Uterus (tissue), 4 donors: ENCODE results near the gene MAN1B1. TPM values are rescaled to one million over a fixed set of nuclear protein-coding genes. Genes with fewer than 3 reads are reported as not detected.

Experiments
- DNase-seq, 2 donors: peaks; one replicate each; pipeline ENCODE4 v3.0.0-alpha.2; 2019 to 2020
- H3K27ac ChIP-seq, 2 donors: fragments of 200-600 bp; sonication (generic); 1 replicate in 1 of 2; 2 replicates in 1 of 2; pipeline ENCODE4 v1.5.1; 2016 to 2018
- H3K27me3 ChIP-seq, 2 donors: fragments of 200-600 bp; sonication (generic); one replicate each; pipeline ENCODE4 v1.5.1; 2018 to 2019; ENCODE audit warnings: control low read depth in 1 of 2
- H3K36me3 ChIP-seq, 2 donors: fragments of 200-600 bp; sonication (generic); one replicate each; pipeline ENCODE4 v1.5.1; 2019; ENCODE audit warnings: control low read depth in 1 of 2
- H3K4me1 ChIP-seq, 2 donors: fragments of 200-600 bp; sonication (generic); one replicate each; pipeline ENCODE4 v1.5.1; 2018 to 2019; ENCODE audit warnings: control low read depth in 1 of 2
- H3K4me3 ChIP-seq, 2 donors: fragments of 200-600 bp; sonication (generic); 1 replicate in 1 of 2; 2 replicates in 1 of 2; pipeline ENCODE4 v1.5.1; 2018 to 2019; ENCODE audit warnings: mild to moderate bottlenecking in 1 of 2
- H3K9me3 ChIP-seq, 2 donors: fragments of 200-600 bp; sonication (generic); one replicate each; pipeline ENCODE4 v1.5.1; 2019; ENCODE audit warnings: control low read depth in 1 of 2
- POLR2A ChIP-seq, 2 donors: fragments of 450-650 bp; IDR thresholded peaks; one replicate each; pipeline ENCODE4 v1.6.1; 2016; ENCODE audit warnings: antibody characterized with exemption in 2 of 2, mild to moderate bottlenecking in 1 of 2, moderate library complexity in 1 of 2
- intact Hi-C: fragments of 100-400 bp; cut with DNase I; formaldehyde crosslinking; loops from one replicate; pipeline ENCODE4 v1.15.1; 2023; ENCODE audit warnings: low total_unique reads
- total RNA-seq, 4 donors: library from RNA; depleted of rRNA in 3 of 4; stranded (reverse); fragments of >200 nt in 3 of 4; gene quantifications; one replicate each; pipeline versions ENCODE4 v1.1.0 to v1.2.4, GENCODE V29; 2014 to 2023
- TF ChIP-seq, protein P1 (sequence below), 4 experiments: fragments of 200-600 bp in 2 of 4; fragments of 450-650 bp in 2 of 4; sonication (generic) in 2 of 4; IDR thresholded peaks; one replicate each; pipeline ENCODE4 v1.5.1; 2016 to 2019; ENCODE audit warnings: antibody characterized with exemption in 4 of 4, mild to moderate bottlenecking in 2 of 4, moderate library complexity in 1 of 4
- donor health status: DM: yes; HTN: yes; CAD: no.

MAN1B1 gene
- total RNA-seq, 4 donors from 2014 or later = 32.9 to 65.0 (median 47.5) TPM

- no peak for DNase-seq
- H3K36me3 ChIP-seq = no peaks in the 10 kb centered on the region
- no peaks in the 10 kb centered on the region for H3K9me3 ChIP-seq
- TF ChIP-seq, protein P1, sequence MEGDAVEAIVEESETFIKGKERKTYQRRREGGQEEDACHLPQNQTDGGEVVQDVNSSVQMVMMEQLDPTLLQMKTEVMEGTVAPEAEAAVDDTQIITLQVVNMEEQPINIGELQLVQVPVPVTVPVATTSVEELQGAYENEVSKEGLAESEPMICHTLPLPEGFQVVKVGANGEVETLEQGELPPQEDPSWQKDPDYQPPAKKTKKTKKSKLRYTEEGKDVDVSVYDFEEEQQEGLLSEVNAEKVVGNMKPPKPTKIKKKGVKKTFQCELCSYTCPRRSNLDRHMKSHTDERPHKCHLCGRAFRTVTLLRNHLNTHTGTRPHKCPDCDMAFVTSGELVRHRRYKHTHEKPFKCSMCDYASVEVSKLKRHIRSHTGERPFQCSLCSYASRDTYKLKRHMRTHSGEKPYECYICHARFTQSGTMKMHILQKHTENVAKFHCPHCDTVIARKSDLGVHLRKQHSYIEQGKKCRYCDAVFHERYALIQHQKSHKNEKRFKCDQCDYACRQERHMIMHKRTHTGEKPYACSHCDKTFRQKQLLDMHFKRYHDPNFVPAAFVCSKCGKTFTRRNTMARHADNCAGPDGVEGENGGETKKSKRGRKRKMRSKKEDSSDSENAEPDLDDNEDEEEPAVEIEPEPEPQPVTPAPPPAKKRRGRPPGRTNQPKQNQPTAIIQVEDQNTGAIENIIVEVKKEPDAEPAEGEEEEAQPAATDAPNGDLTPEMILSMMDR (IDR thresholded peaks at IDR 0.05) = no peak
- TF ChIP-seq POLR2A (IDR thresholded peaks at IDR 0.05) = no peak
- H3K4me3 ChIP-seq = no peak overlapping the region
- intact Hi-C loops = no loop called here
- peaks cover 0 to 16% of the 10 kb centered on the region in 2 donors for H3K27me3 ChIP-seq
- H3K4me1 ChIP-seq = peaks cover 0 to 11% of the 10 kb centered on the region in 2 donors
- H3K27ac ChIP-seq = no peak overlapping the region
Observed at GRCh38 chr9:137143459-137143858, 56.7 kb downstream of the MAN1B1 start.

DNA sequence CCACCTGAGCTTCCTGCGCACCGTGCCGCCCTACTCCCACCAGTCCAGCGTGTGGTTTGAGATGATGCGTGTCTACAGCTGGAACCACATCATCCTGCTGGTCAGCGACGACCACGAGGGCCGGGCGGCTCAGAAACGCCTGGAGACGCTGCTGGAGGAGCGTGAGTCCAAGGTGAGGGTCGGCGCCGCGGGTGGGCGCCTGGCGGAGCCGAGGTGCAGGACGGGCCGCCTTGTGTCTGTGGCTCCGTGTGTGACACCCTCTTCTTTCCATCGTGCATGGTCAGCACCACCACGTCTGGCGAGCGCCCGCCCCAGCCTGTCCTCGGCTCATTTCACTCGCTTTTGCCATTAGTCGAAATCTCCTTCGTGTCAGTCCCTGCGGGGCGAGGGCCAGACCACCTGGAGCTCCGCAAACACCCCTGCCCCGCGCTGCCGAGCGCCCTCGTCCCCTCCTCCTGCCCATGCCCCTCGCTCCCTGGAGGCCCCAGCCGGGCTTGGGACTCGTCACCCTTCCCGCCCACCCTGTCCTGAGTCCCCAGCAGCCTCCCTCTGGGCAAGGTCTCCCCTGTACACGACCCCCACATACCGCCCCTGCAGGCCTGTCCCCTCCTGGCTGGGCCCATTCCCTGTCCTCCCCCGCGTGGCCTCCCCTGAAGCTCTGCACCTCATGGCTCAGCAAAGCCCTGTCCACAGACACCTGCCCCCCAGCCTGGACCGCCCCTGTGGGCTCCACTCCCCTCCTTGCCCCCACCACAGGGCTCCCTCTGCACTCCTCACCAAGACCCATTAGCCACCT lies 59.1 kb downstream of the MAN1B1 start:
- TF ChIP-seq POLR2A (IDR thresholded peaks at IDR 0.05) = no peak
- TF ChIP-seq, protein P1 (IDR thresholded peaks at IDR 0.05) = no peak
- Histone ChIP-seq H3K27me3 (peaks cover 0 to 9% of the 10 kb centered on the region in 2 donors), H3K9me3 (no peaks in the 10 kb centered on the region), H3K36me3 (no peaks in the 10 kb centered on the region), H3K4me3 (no peak overlapping the region), H3K27ac (no peak overlapping the region), H3K4me1 (no peaks in the 10 kb centered on the region)
- intact Hi-C loops = no loop called here
- no peak for DNase-seq

DNA sequence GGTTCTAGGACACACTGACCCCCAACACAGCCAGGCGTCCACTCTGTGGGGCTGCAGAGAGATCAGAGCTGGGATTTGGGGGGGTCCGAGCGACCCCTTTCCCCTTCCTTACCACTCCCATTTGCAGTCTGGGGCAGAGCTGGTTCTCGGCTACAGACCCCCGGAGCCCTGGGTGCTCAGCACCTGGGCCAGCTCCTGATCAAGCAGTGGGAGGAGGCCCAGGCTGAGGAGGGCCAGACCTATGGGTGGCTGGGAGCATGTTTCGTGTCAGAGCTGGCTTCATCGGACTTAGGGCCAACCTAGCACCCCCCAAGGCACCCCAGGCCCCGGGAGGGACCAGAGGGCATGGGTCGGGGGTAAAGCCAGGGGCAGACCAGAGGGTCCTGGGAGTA lies 59.7 kb downstream of the MAN1B1 start:
- Histone ChIP-seq H3K27ac (no peak overlapping the region), H3K4me3 (no peak overlapping the region), H3K9me3 (no peaks in the 10 kb centered on the region), H3K27me3 (peaks cover 0 to 7% of the 10 kb centered on the region in 2 donors), H3K36me3 (no peaks in the 10 kb centered on the region), H3K4me1 (no peaks in the 10 kb centered on the region)
- no peak for DNase-seq
- intact Hi-C loops = no loop called here
- TF ChIP-seq, protein P1 (IDR thresholded peaks at IDR 0.05) = no peak
- TF ChIP-seq POLR2A (IDR thresholded peaks at IDR 0.05) = no peak

GRCh38 chr9:137147091-137147792 lies 60.5 kb downstream of the MAN1B1 start:
- no peak for TF ChIP-seq POLR2A (IDR thresholded peaks at IDR 0.05)
- TF ChIP-seq, protein P1 (IDR thresholded peaks at IDR 0.05) = no peak
- no peaks in the 10 kb centered on the region for H3K9me3 ChIP-seq
- H3K4me1 ChIP-seq = no peaks in the 10 kb centered on the region
- DNase-seq = no peak
- H3K27ac ChIP-seq = no peak overlapping the region
- intact Hi-C loops = no loop called here
- H3K4me3 ChIP-seq = no peak overlapping the region
- no peaks in the 10 kb centered on the region for H3K36me3 ChIP-seq
- peaks cover 0 to 7% of the 10 kb centered on the region in 2 donors for H3K27me3 ChIP-seq

GRCh38 chr9:137147793-137148160 lies 61.0 kb downstream of the MAN1B1 start:
- Histone ChIP-seq H3K4me3 (no peak overlapping the region), H3K27me3 (peaks cover 0 to 7% of the 10 kb centered on the region in 2 donors)
- DNase-seq = no peak

More at GRCh38 chr9:137147793-137148160, 61.0 kb downstream of the MAN1B1 start:
- Histone ChIP-seq H3K9me3 (no peaks in the 10 kb centered on the region), H3K36me3 (no peaks in the 10 kb centered on the region), H3K4me1 (no peaks in the 10 kb centered on the region), H3K27ac (no peak overlapping the region)
- TF ChIP-seq, protein P1 (IDR thresholded peaks at IDR 0.05) = no peak
- no peak for TF ChIP-seq POLR2A (IDR thresholded peaks at IDR 0.05)
- intact Hi-C loops = no loop called here
